ENCODE results near the gene TM4SF4. TPM values are rescaled to one million over a fixed set of nuclear protein-coding genes. Genes with fewer than 3 reads are reported as not detected.

The TM4SF4 gene
- total RNA-seq, 1 experiment from 2014 or later = 1.4 TPM

GRCh38 chr3:149506540-149506939, 32.0 kb downstream of the TM4SF4 start:
- Mint-ChIP-seq H3K27me3 (ENCODE audit: low read depth) (no peaks in the 10 kb centered on the region), H3K4me1 (no peaks in the 10 kb centered on the region; the same call in none of the 2 replicates), H3K4me3 (no peak overlapping the region), H3K9me3 (no peaks in the 10 kb centered on the region), H3K27ac (no peak overlapping the region), H3K36me3 (no peaks in the 10 kb centered on the region)
- DNase-seq (ENCODE audit: low spot score) = no peak
- ChIA-PET CTCF (interaction anchor here (2.3 kb wide), 1 partner anchor 302 kb away, joined by 6 read pairs; no protein-coding TSS in a partner anchor), POLR2A (no interaction called here)
- no peak for ATAC-seq
- TF ChIP-seq ZNF263 (CRISPR knock-in tag; IDR thresholded peaks at IDR 0.05; ENCODE audit: low read depth) (no peak), EMX1 (CRISPR knock-in tag; IDR thresholded peaks at IDR 0.05) (no peak), ZNF512 (CRISPR knock-in tag; IDR thresholded peaks at IDR 0.05; ENCODE audit: borderline replicate concordance) (no peak), USF1 (CRISPR knock-in tag; IDR thresholded peaks at IDR 0.05) (no peak), FOXK1 (CRISPR knock-in tag; IDR thresholded peaks at IDR 0.05) (no peak), SMAD3 (CRISPR knock-in tag; IDR thresholded peaks at IDR 0.05; ENCODE audit: borderline replicate concordance) (no peak)

GRCh38 chr3:149506965-149507364, 32.5 kb downstream of the TM4SF4 start:
- H3K4me3 Mint-ChIP-seq = no peak overlapping the region
- H3K4me1 Mint-ChIP-seq = no peaks in the 10 kb centered on the region
- no peaks in the 10 kb centered on the region for H3K27me3 Mint-ChIP-seq (ENCODE audit: low read depth)
- no peak for TF ChIP-seq ARID4B (CRISPR knock-in tag; IDR thresholded peaks at IDR 0.05; ENCODE audit: borderline replicate concordance)
- no peak for TF ChIP-seq MLX (CRISPR knock-in tag; IDR thresholded peaks at IDR 0.05)
- no peak for TF ChIP-seq JAZF1 (CRISPR knock-in tag; IDR thresholded peaks at IDR 0.05)
- no peak for TF ChIP-seq MAX (CRISPR knock-in tag; IDR thresholded peaks at IDR 0.05)
- no peak for TF ChIP-seq ZNF671 (CRISPR knock-in tag; IDR thresholded peaks at IDR 0.05)
- no peak for TF ChIP-seq NFE2L1 (CRISPR knock-in tag; IDR thresholded peaks at IDR 0.05)
- TF ChIP-seq USF2 (CRISPR knock-in tag; IDR thresholded peaks at IDR 0.05) = no peak
- no peak for TF ChIP-seq ZNF317 (CRISPR knock-in tag; IDR thresholded peaks at IDR 0.05; ENCODE audit: borderline replicate concordance, low read depth)
- TF ChIP-seq PREB (CRISPR knock-in tag; IDR thresholded peaks at IDR 0.05; ENCODE audit: borderline replicate concordance) = no peak
- TF ChIP-seq CREB1 (CRISPR knock-in tag; IDR thresholded peaks at IDR 0.05) = no peak
- CTCF ChIA-PET = interaction anchor here (0.6 to 2.3 kb wide), 3 partner anchors 210 to 537 kb away, joined by 3 to 6 read pairs (median 3); no protein-coding TSS in a partner anchor
- no peak for DNase-seq (ENCODE audit: low spot score)
- no peaks in the 10 kb centered on the region for H3K9me3 Mint-ChIP-seq
- H3K27ac Mint-ChIP-seq = no peak overlapping the region
- H3K36me3 Mint-ChIP-seq = no peaks in the 10 kb centered on the region
- POLR2A ChIA-PET = no interaction called here
- ATAC-seq = no peak
